ENCODE measurements around the gene FOXI1. TPM values are rescaled to one million over a fixed set of nuclear protein-coding genes. Genes with fewer than 3 reads are reported as not detected.

Gene FOXI1
- total RNA-seq, 4 donors from 2014 or later: not detected

- Histone ChIP-seq H3K36me3 (no peaks in the 10 kb centered on the region), H3K4me1 (no peaks in the 10 kb centered on the region), H3K4me3 (replicated peaks in 1 of 3) (no peak overlapping the region), H3K9me3 (no peaks in the 10 kb centered on the region), H3K27me3 (no peaks in the 10 kb centered on the region), H3K27ac (no peak overlapping the region)
- DNase-seq: no peak
- intact Hi-C loops (cut with DNase I): no loop called here
- WGBS, 2 donors: 87 to 92% methylated on average over 11 to 13 of the region's 13 CpGs
- TF ChIP-seq POLR2A (IDR thresholded peaks at IDR 0.05) (no peak), CTCF (IDR thresholded peaks at IDR 0.05) (no peak)
Observed at GRCh38 chr5:170078931-170079330, 26.8 kb upstream of the FOXI1 start.

- Histone ChIP-seq H3K27ac (no peak overlapping the region), H3K4me1 (no peaks in the 10 kb centered on the region), H3K4me3 (replicated peaks in 1 of 3) (no peak overlapping the region), H3K36me3 (no peaks in the 10 kb centered on the region), H3K27me3 (no peaks in the 10 kb centered on the region), H3K9me3 (no peaks in the 10 kb centered on the region)
- no peak for TF ChIP-seq POLR2A (IDR thresholded peaks at IDR 0.05)
- TF ChIP-seq CTCF (IDR thresholded peaks at IDR 0.05): no peak
- intact Hi-C loops (cut with DNase I): no loop called here
- DNase-seq: no peak
- WGBS, 2 donors: 88 to 100% methylated on average over 1 of the region's 1 CpG
Observed at GRCh38 chr5:170080217-170080616, 25.5 kb upstream of the FOXI1 start.

GRCh38 chr5:170080786-170081445 lies 24.8 kb upstream of the FOXI1 start:
- Histone ChIP-seq H3K4me1 (no peaks in the 10 kb centered on the region), H3K27me3 (no peaks in the 10 kb centered on the region), H3K4me3 (replicated peaks in 1 of 3) (no peak overlapping the region), H3K27ac (no peak overlapping the region), H3K36me3 (no peaks in the 10 kb centered on the region), H3K9me3 (no peaks in the 10 kb centered on the region)
- no peak for DNase-seq
- TF ChIP-seq CTCF (IDR thresholded peaks at IDR 0.05): no peak
- no peak for TF ChIP-seq POLR2A (IDR thresholded peaks at IDR 0.05)
- intact Hi-C loops (cut with DNase I): no loop called here
- 71 to 92% methylated on average over 7 to 8 of the region's 8 CpGs for WGBS, 2 donors

GRCh38 chr5:170081616-170082015 lies 24.1 kb upstream of the FOXI1 start:
- H3K36me3 ChIP-seq: no peaks in the 10 kb centered on the region
- no peaks in the 10 kb centered on the region for H3K27me3 ChIP-seq
- no peaks in the 10 kb centered on the region for H3K4me1 ChIP-seq
- no peak for DNase-seq
- intact Hi-C loops (cut with DNase I): no loop called here
- H3K9me3 ChIP-seq: no peaks in the 10 kb centered on the region
- H3K27ac ChIP-seq: no peak overlapping the region
- WGBS, 2 donors: 89 to 90% methylated on average over 4 of the region's 4 CpGs
- no peak overlapping the region for H3K4me3 ChIP-seq (replicated peaks in 1 of 3)
- no peak for TF ChIP-seq POLR2A (IDR thresholded peaks at IDR 0.05)
- TF ChIP-seq CTCF (IDR thresholded peaks at IDR 0.05): no peak

GRCh38 chr5:170082701-170083100 lies 23.0 kb upstream of the FOXI1 start:
- DNase-seq: no peak
- H3K36me3 ChIP-seq: no peaks in the 10 kb centered on the region
- H3K27ac ChIP-seq: no peak overlapping the region
- H3K9me3 ChIP-seq: no peaks in the 10 kb centered on the region
- H3K4me1 ChIP-seq: no peaks in the 10 kb centered on the region
- WGBS, 2 donors: 78 to 90% methylated on average over 7 of the region's 7 CpGs
- intact Hi-C loops (cut with DNase I): no loop called here
- H3K4me3 ChIP-seq (replicated peaks in 1 of 3): no peak overlapping the region
- no peaks in the 10 kb centered on the region for H3K27me3 ChIP-seq
- no peak for TF ChIP-seq POLR2A (IDR thresholded peaks at IDR 0.05)
- no peak for TF ChIP-seq CTCF (IDR thresholded peaks at IDR 0.05)
